T-helper 2 cell treated with Interferon-gamma antibody and Interleukin-4, amounts not matched to agents 5 μg/mL and 100 μg/mL, for 36 hours (primary cell): Measurements from ENCODE around the gene SHISA9.

ENCODE experiments used
- DNase-seq: peaks from one replicate; pipeline ENCODE4 v3.0.0; 2021; ENCODE audit warnings: low spot score
- H3K27ac Mint-ChIP-seq: one replicate; pipeline ENCODE4 v1.8.0; 2021; ENCODE audit warnings: mild to moderate bottlenecking, mixed read lengths
- H3K27me3 Mint-ChIP-seq: one replicate; pipeline ENCODE4 v1.8.0; 2021; ENCODE audit warnings: low read depth, mixed read lengths
- H3K36me3 Mint-ChIP-seq: one replicate; pipeline ENCODE4 v1.8.0; 2021; ENCODE audit warnings: low read depth, mixed read lengths
- H3K4me1 Mint-ChIP-seq: one replicate; pipeline ENCODE4 v1.8.0; 2021; ENCODE audit warnings: low read depth, mixed read lengths
- H3K4me3 Mint-ChIP-seq: one replicate; pipeline ENCODE4 v1.8.0; 2022; ENCODE audit warnings: mild to moderate bottlenecking, moderate library complexity, mixed read lengths
- H3K9me3 Mint-ChIP-seq: one replicate; pipeline ENCODE4 v1.8.0; 2021; ENCODE audit warnings: mixed read lengths

SHISA9 gene

GRCh38 chr16:13155377-13155776 lies 254.0 kb downstream of the SHISA9 start:
- no peak overlapping the region for H3K27ac Mint-ChIP-seq
- no peaks in the 10 kb centered on the region for H3K36me3 Mint-ChIP-seq
- no peaks in the 10 kb centered on the region for H3K27me3 Mint-ChIP-seq
- no peak overlapping the region for H3K4me3 Mint-ChIP-seq
- no peaks in the 10 kb centered on the region for H3K4me1 Mint-ChIP-seq
- no peak for DNase-seq
- H3K9me3 Mint-ChIP-seq: peaks cover 23% of the 10 kb centered on the region

DNA sequence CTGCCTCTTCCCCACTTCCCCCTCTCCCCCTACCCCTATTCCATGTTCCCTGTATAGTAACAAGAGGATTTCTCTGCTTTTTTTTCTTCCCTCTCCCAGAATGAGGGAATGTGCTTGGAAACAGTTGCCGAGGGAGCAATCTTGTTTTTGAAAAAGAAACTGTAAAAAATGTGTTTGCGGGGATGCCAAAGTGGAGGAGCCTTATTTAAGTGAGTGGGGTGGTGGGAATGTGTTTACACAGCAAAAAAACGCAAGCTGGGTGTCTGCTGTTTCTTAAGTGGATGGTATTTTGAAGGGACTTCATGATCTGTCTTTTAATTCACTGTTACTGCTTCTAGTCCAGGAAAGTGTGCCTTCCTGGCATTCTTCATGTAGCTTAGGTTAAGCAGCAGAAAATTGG lies 254.4 kb downstream of the SHISA9 start:
- H3K27ac Mint-ChIP-seq: no peak overlapping the region
- DNase-seq: no peak
- H3K4me3 Mint-ChIP-seq: no peak overlapping the region
- no peaks in the 10 kb centered on the region for H3K4me1 Mint-ChIP-seq
- H3K9me3 Mint-ChIP-seq: peaks cover 20% of the 10 kb centered on the region
- no peaks in the 10 kb centered on the region for H3K27me3 Mint-ChIP-seq
- no peaks in the 10 kb centered on the region for H3K36me3 Mint-ChIP-seq

GRCh38 chr16:13157082-13157481 lies 255.7 kb downstream of the SHISA9 start:
- Mint-ChIP-seq H3K4me3 (no peak overlapping the region), H3K9me3 (peaks cover 20% of the 10 kb centered on the region), H3K36me3 (no peaks in the 10 kb centered on the region)

GRCh38 chr16:13158427-13158826 lies 257.0 kb downstream of the SHISA9 start:
- Mint-ChIP-seq H3K4me1 (no peaks in the 10 kb centered on the region), H3K9me3 (peaks cover 21% of the 10 kb centered on the region), H3K27me3 (no peaks in the 10 kb centered on the region), H3K36me3 (no peaks in the 10 kb centered on the region), H3K4me3 (no peak overlapping the region), H3K27ac (no peak overlapping the region)
- no peak for DNase-seq

More at GRCh38 chr16:13157082-13157481, 255.7 kb downstream of the SHISA9 start:
- DNase-seq: no peak
- Mint-ChIP-seq H3K4me1 (no peaks in the 10 kb centered on the region), H3K27ac (no peak overlapping the region), H3K27me3 (no peaks in the 10 kb centered on the region)

GRCh38 chr16:13165024-13165423 lies 263.6 kb downstream of the SHISA9 start:
- no peaks in the 10 kb centered on the region for H3K27me3 Mint-ChIP-seq
- H3K4me1 Mint-ChIP-seq: no peaks in the 10 kb centered on the region
- H3K4me3 Mint-ChIP-seq: no peak overlapping the region
- peaks cover 23% of the 10 kb centered on the region for H3K9me3 Mint-ChIP-seq
- H3K36me3 Mint-ChIP-seq: no peaks in the 10 kb centered on the region
- no peak overlapping the region for H3K27ac Mint-ChIP-seq
- no peak for DNase-seq

DNA sequence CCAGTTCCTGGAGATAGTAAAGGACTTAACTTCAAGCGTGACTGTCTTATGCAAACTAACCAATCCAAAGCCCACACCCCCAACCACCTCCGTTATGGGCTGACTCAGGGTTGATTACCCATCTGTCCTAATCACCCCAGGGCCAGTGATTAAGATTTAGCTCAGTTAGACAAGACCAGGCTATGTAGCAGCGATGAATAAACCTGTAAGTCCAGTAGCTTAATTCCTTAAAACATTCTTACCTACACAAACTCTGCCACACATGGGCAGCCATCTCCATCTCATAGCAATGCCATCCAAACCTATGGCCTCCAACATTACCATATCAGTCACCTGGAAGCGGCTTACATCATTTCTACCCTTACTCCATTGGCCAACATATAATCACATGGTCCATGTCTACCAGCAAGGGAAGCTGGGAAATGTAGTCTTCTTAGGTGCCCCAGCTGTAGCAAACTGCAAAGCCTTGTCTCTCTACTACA lies 266.7 kb downstream of the SHISA9 start:
- H3K36me3 Mint-ChIP-seq: no peaks in the 10 kb centered on the region
- H3K4me1 Mint-ChIP-seq: no peaks in the 10 kb centered on the region
- DNase-seq: no peak
- no peak overlapping the region for H3K27ac Mint-ChIP-seq
- no peak overlapping the region for H3K4me3 Mint-ChIP-seq
- peaks cover 12% of the 10 kb centered on the region for H3K9me3 Mint-ChIP-seq
- H3K27me3 Mint-ChIP-seq: no peaks in the 10 kb centered on the region

DNA sequence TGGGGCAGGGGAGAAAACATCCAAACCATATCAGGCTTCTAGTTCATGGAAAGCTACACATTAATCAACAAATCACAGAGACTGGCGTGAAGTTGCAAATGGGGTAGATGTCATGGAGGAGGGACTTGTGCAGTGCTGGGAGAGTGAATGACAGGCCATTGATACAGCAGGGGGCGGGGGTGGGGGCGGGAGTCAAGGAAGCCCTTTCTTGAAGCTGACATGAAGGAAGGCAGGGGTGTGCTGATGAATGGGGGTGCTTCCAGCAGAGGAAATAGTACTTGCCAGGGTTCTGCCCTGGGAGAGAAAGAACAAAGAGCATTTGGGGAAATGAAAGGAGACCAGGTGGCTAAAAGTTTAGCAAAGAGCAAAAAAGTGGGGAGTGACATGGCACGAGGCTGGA lies 269.9 kb downstream of the SHISA9 start:
- Mint-ChIP-seq H3K27ac (no peak overlapping the region), H3K4me3 (no peak overlapping the region), H3K36me3 (no peaks in the 10 kb centered on the region), H3K27me3 (no peaks in the 10 kb centered on the region), H3K4me1 (no peaks in the 10 kb centered on the region), H3K9me3 (peaks cover 4% of the 10 kb centered on the region)
- DNase-seq: no peak

- no peak for DNase-seq
- H3K9me3 Mint-ChIP-seq: peaks cover 4% of the 10 kb centered on the region
- H3K27ac Mint-ChIP-seq: no peak overlapping the region
- no peak overlapping the region for H3K4me3 Mint-ChIP-seq
- no peaks in the 10 kb centered on the region for H3K27me3 Mint-ChIP-seq
- no peaks in the 10 kb centered on the region for H3K36me3 Mint-ChIP-seq
- H3K4me1 Mint-ChIP-seq: no peaks in the 10 kb centered on the region
These were observed 275.3 kb downstream of the SHISA9 start for GRCh38 chr16:13176711-13177110.

DNA sequence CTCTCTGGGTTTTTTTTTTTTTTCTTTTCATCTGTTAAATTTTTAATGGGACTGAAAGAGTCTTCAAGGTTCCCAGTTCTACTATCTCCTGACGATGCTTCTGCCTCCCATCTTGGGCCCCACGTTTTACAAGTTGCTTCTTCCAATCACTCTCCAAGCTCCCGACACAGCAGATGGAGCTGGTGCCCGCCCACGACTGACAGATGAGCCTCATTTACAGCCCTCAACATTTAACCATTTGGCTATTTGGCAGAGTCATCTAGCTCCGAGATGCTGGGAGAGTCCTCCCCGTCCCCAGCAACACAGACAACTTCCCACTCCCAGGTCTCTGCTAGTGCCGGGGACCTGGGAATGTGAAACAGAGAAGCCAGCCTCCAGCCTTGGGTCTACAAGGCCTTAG lies 276.9 kb downstream of the SHISA9 start:
- Mint-ChIP-seq H3K36me3 (no peaks in the 10 kb centered on the region), H3K4me1 (no peaks in the 10 kb centered on the region)

DNA sequence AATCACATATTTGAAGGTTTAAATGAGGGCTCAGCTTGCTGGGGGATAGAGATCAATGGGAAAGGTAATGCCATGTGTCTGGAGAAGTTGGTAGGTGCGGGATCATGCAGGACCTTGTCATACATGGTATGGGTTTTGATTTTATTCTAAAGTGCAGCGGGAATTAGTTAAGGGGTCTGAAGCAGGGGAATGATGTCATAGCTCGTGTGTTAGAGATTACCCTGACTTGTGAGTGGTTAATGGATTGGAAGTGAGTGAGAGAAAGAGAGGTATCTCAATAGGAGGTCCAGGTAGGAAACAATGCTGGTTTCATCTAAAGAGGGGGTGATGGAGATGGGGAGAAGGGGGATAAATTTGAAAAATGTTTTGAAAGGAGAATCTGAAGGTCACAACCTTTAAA lies 280.0 kb downstream of the SHISA9 start:
- Mint-ChIP-seq H3K27me3 (no peaks in the 10 kb centered on the region), H3K9me3 (peaks cover 4% of the 10 kb centered on the region), H3K36me3 (no peaks in the 10 kb centered on the region), H3K4me3 (no peak overlapping the region), H3K4me1 (no peaks in the 10 kb centered on the region), H3K27ac (no peak overlapping the region)
- no peak for DNase-seq

More for the DNA sequence above, 276.9 kb downstream of the SHISA9 start:
- DNase-seq: no peak
- H3K27ac Mint-ChIP-seq: no peak overlapping the region
- no peaks in the 10 kb centered on the region for H3K27me3 Mint-ChIP-seq
- H3K9me3 Mint-ChIP-seq: peaks cover 4% of the 10 kb centered on the region
- no peak overlapping the region for H3K4me3 Mint-ChIP-seq

GRCh38 chr16:13186813-13187212 lies 285.4 kb downstream of the SHISA9 start:
- Mint-ChIP-seq H3K4me1 (no peaks in the 10 kb centered on the region), H3K9me3 (no peaks in the 10 kb centered on the region), H3K4me3 (no peak overlapping the region), H3K27me3 (no peaks in the 10 kb centered on the region), H3K36me3 (no peaks in the 10 kb centered on the region), H3K27ac (no peak overlapping the region)
- no peak for DNase-seq

GRCh38 chr16:13189250-13189649 lies 287.9 kb downstream of the SHISA9 start:
- no peak overlapping the region for H3K4me3 Mint-ChIP-seq
- H3K27ac Mint-ChIP-seq: no peak overlapping the region
- H3K27me3 Mint-ChIP-seq: no peaks in the 10 kb centered on the region
- no peaks in the 10 kb centered on the region for H3K36me3 Mint-ChIP-seq
- no peaks in the 10 kb centered on the region for H3K4me1 Mint-ChIP-seq
- no peaks in the 10 kb centered on the region for H3K9me3 Mint-ChIP-seq
- DNase-seq: no peak

DNA sequence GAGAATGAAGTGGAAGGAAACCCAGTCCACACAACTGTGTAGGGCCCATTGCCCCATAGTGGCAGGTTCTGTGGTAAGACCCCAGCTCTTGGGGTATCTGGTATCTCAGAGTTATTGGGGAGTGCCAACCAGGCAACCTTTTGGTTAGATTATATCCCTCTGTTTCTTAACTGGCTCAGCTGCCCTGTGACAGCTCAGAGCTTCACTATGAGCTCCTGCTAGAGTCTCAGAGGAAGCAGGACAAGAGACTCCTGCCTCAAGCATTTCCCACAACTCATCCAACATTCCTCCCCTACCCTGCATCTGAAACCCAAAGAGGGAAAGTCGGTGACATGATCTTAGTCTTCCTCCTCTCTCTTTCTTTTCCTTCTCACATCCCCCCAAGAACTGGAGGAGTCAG lies 292.3 kb downstream of the SHISA9 start:
- Mint-ChIP-seq H3K4me1 (no peaks in the 10 kb centered on the region), H3K9me3 (peaks cover 8% of the 10 kb centered on the region), H3K36me3 (no peaks in the 10 kb centered on the region), H3K27me3 (no peaks in the 10 kb centered on the region), H3K4me3 (no peak overlapping the region), H3K27ac (no peak overlapping the region)
- DNase-seq: no peak

DNA sequence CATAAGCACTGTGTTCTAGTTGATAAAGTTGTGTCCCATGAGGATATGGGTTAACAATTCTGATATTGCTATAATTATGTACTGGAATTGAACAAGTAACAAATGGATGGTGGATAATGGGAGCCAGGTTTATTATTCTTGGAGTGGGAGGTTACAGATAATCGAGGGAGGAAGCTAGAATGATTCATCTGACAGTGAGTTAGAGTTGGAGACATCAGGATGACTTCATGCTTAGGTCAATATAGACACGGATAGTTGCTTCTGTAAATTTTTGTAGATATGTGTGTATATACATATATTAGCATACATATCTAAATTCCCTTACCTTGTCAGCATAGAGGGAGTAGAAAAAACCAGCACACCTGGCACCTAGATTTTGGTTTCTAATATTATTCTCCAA lies 293.4 kb downstream of the SHISA9 start:
- Mint-ChIP-seq H3K4me1 (no peaks in the 10 kb centered on the region), H3K27ac (no peak overlapping the region), H3K27me3 (no peaks in the 10 kb centered on the region), H3K36me3 (no peaks in the 10 kb centered on the region), H3K9me3 (peaks cover 8% of the 10 kb centered on the region), H3K4me3 (no peak overlapping the region)
- DNase-seq: no peak

DNA sequence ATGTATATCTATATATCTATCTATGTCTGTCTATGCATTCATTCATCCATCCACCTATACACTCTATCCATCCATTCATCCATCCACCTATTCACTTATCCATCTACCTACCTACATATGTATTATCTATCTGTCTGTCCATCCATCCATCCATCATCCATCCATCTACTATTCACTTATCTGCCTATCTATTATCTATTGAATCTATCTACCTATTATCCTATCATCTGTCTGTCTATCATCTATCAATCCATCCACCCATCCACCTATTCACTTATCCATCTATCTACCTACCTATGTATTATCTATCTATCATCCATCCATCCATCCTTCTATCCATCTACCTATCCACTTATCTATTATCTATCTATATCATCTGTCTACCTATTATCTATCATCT lies 302.3 kb downstream of the SHISA9 start:
- Mint-ChIP-seq H3K27ac (no peak overlapping the region), H3K4me1 (no peaks in the 10 kb centered on the region), H3K4me3 (no peak overlapping the region), H3K27me3 (no peaks in the 10 kb centered on the region), H3K9me3 (peaks cover 4% of the 10 kb centered on the region), H3K36me3 (no peaks in the 10 kb centered on the region)
- no peak for DNase-seq
